Forelimb muscle (tissue), 1 donor: Measurements from ENCODE around the gene KIF21B. TPM values are rescaled to one million over a fixed set of nuclear protein-coding genes. Genes with fewer than 3 reads are reported as not detected.
A peak's percentile ranks its signal among the peaks of the same experiment; 100 is the strongest.

Experiments
- DNase-seq: peaks from one replicate; pipeline ENCODE4 v3.0.0-alpha.2; 2013; ENCODE audit warnings: low read depth
- polyA plus RNA-seq: library from polyadenylated mRNA; unstranded; fragments of 120-200 nt; gene quantifications from one replicate; pipeline ENCODE4 v1.2.1, GENCODE V29; 2013; ENCODE audit not compliant: insufficient read length

The KIF21B gene
- polyA plus RNA-seq, 1 donor: 0.73 TPM

GRCh38 chr1:201049248-201049831 is 25.8 kb upstream of the KIF21B start:
- no peak for DNase-seq

- no peak for DNase-seq
These were observed 25.0 kb upstream of the KIF21B start for GRCh38 chr1:201048521-201048920.

- no peak for DNase-seq
These were observed 20.6 kb upstream of the KIF21B start for GRCh38 chr1:201044119-201044518.

- DNase-seq: peak; percentile 19
These were observed 19.4 kb upstream of the KIF21B start for GRCh38 chr1:201042779-201043461.

GRCh38 chr1:201041011-201041410 is 17.5 kb upstream of the KIF21B start:
- DNase-seq: no peak

- DNase-seq: no peak
These were observed 16.4 kb upstream of the KIF21B start for GRCh38 chr1:201039876-201040275.

- no peak for DNase-seq
These were observed 15.9 kb upstream of the KIF21B start for GRCh38 chr1:201039418-201039817.

GRCh38 chr1:201038186-201038876 is 14.8 kb upstream of the KIF21B start:
- DNase-seq: no peak

- no peak for DNase-seq
These were observed 12.8 kb upstream of the KIF21B start for GRCh38 chr1:201036188-201036842.

GRCh38 chr1:201034671-201035070 is 11.2 kb upstream of the KIF21B start:
- DNase-seq: no peak

- no peak for DNase-seq
These were observed 8.9 kb upstream of the KIF21B start for GRCh38 chr1:201032408-201032807.

- DNase-seq: no peak
These were observed 5.0 kb upstream of the KIF21B start for GRCh38 chr1:201028461-201028889.

GRCh38 chr1:201026836-201027235 is 3.3 kb upstream of the KIF21B start:
- no peak for DNase-seq

GRCh38 chr1:201026234-201026633 is 2.7 kb upstream of the KIF21B start:
- DNase-seq: no peak

GRCh38 chr1:201025571-201026002 is 2.1 kb upstream of the KIF21B start:
- DNase-seq: no peak

- DNase-seq: no peak
These were observed 1.1 kb upstream of the KIF21B start for GRCh38 chr1:201024625-201024998.

GRCh38 chr1:201023920-201024624 is 558 bp upstream of the KIF21B start:
- no peak for DNase-seq

GRCh38 chr1:201022820-201023516 is 546 bp downstream of the KIF21B start:
- DNase-seq: no peak

GRCh38 chr1:201022493-201022819 is 1.1 kb downstream of the KIF21B start:
- DNase-seq: no peak

GRCh38 chr1:201021630-201022492 is 1.7 kb downstream of the KIF21B start:
- DNase-seq: no peak
